Mesenchymal stem cell (in vitro differentiated cells and primary cell): ENCODE measurements around the gene SLC39A13.

Experiments
- DNase-seq: peaks from one replicate; pipeline ENCODE4 v3.0.0-alpha.2; 2013
- H2AFZ ChIP-seq: one replicate; pipeline ENCODE4 v1.6.1; 2013; ENCODE audit warnings: low read depth, mild to moderate bottlenecking, control low read depth, inconsistent platforms, low read length, moderate library complexity
- H2AK5ac ChIP-seq: 2 replicates; pipeline ENCODE4 v1.6.1; 2013; ENCODE audit warnings: low read length, moderate library complexity, mild to moderate bottlenecking, inconsistent platforms; ENCODE audit not compliant: severe bottlenecking
- H2BK120ac ChIP-seq: one replicate; pipeline ENCODE4 v1.6.1; 2013; ENCODE audit warnings: low read depth, mild to moderate bottlenecking, inconsistent platforms, low read length, moderate library complexity
- H2BK12ac ChIP-seq, 2 experiments: one replicate each; pipeline ENCODE4 v1.6.1; 2013; ENCODE audit warnings: inconsistent platforms in 2 of 2, low read length in 2 of 2, mild to moderate bottlenecking in 2 of 2, moderate library complexity in 2 of 2, control low read depth in 1 of 2
- H2BK15ac ChIP-seq: one replicate; pipeline ENCODE4 v1.6.1; 2013; ENCODE audit warnings: mild to moderate bottlenecking, low read depth, inconsistent platforms; ENCODE audit not compliant: poor library complexity, severe bottlenecking
- H2BK5ac ChIP-seq: 2 replicates; pipeline ENCODE4 v1.6.1; 2013; ENCODE audit warnings: low read depth, mild to moderate bottlenecking, low read length, control low read depth, inconsistent platforms; ENCODE audit not compliant: poor library complexity, severe bottlenecking
- H3K14ac ChIP-seq, 2 experiments: one replicate each; pipeline ENCODE4 v1.6.1; 2013; ENCODE audit warnings: inconsistent platforms in 2 of 2, low read length in 2 of 2, control low read depth in 1 of 2, mild to moderate bottlenecking in 1 of 2, moderate library complexity in 1 of 2
- H3K18ac ChIP-seq, 2 experiments: one replicate each; pipeline ENCODE4 v1.6.1; 2013; ENCODE audit warnings: inconsistent platforms in 2 of 2, low read length in 2 of 2, control low read depth in 1 of 2, low read depth in 1 of 2, mild to moderate bottlenecking in 1 of 2
- H3K23ac ChIP-seq, 2 experiments: one replicate each; pipeline ENCODE4 v1.6.1; 2013; ENCODE audit warnings: inconsistent platforms in 2 of 2, low read length in 2 of 2, mild to moderate bottlenecking in 2 of 2, moderate library complexity in 2 of 2, control low read depth in 1 of 2
- H3K27ac ChIP-seq: 2 replicates; pipeline ENCODE4 v1.5.1; 2013; ENCODE audit warnings: mild to moderate bottlenecking, moderate library complexity, low read length, control low read depth, inconsistent platforms; ENCODE audit not compliant: poor library complexity, severe bottlenecking
- H3K27me3 ChIP-seq, 2 experiments: 2 replicates each; pipeline versions ENCODE4 v1.6.1 to v1.7.0; 2013; ENCODE audit warnings: low read length in 2 of 2, mild to moderate bottlenecking in 2 of 2, moderate library complexity in 2 of 2, control low read depth in 1 of 2, inconsistent platforms in 1 of 2; ENCODE audit not compliant: control insufficient read depth in 1 of 2, insufficient read depth in 1 of 2
- H3K36me3 ChIP-seq, 2 experiments: 2 replicates each; pipeline versions ENCODE4 v1.6.1 to v1.7.0; 2013; ENCODE audit warnings: low read length in 2 of 2, control low read depth in 1 of 2, inconsistent platforms in 1 of 2, low read depth in 1 of 2, mild to moderate bottlenecking in 1 of 2; ENCODE audit not compliant: insufficient read depth in 2 of 2, control insufficient read depth in 1 of 2
- H3K4ac ChIP-seq, 2 experiments: one replicate each; pipeline ENCODE4 v1.6.1; 2013; ENCODE audit warnings: inconsistent platforms in 2 of 2, low read length in 2 of 2, mild to moderate bottlenecking in 2 of 2, moderate library complexity in 2 of 2, control low read depth in 1 of 2, low read depth in 1 of 2
- H3K4me1 ChIP-seq: 2 replicates; pipeline ENCODE4 v1.6.1; 2013; ENCODE audit warnings: low read depth, low read length, control low read depth; ENCODE audit not compliant: control insufficient read depth, insufficient read depth
- H3K4me2 ChIP-seq: 2 replicates; pipeline ENCODE4 v1.6.1; 2013; ENCODE audit warnings: low read length, mild to moderate bottlenecking, inconsistent platforms; ENCODE audit not compliant: poor library complexity, severe bottlenecking
- H3K4me3 ChIP-seq, 2 experiments: 2 replicates each; pipeline versions ENCODE4 v1.5.1 to v1.7.0; 2013; ENCODE audit warnings: low read length in 2 of 2, mild to moderate bottlenecking in 2 of 2, control low read depth in 1 of 2, low read depth in 1 of 2; ENCODE audit not compliant: insufficient read depth in 1 of 2
- H3K79me1 ChIP-seq: replicated peaks from 2 replicates; pipeline ENCODE4 v1.6.1; 2013; ENCODE audit warnings: mild to moderate bottlenecking, control low read depth, low read length, inconsistent platforms; ENCODE audit not compliant: poor library complexity, severe bottlenecking
- H3K9ac ChIP-seq: 2 replicates; pipeline ENCODE4 v1.7.0; 2013; ENCODE audit warnings: mild to moderate bottlenecking, low read length, moderate library complexity
- H3K9me3 ChIP-seq: 2 replicates; pipeline ENCODE4 v1.7.0; 2013; ENCODE audit warnings: mild to moderate bottlenecking, low read length; ENCODE audit not compliant: control insufficient read depth
- H4K8ac ChIP-seq: one replicate; pipeline ENCODE4 v1.6.1; 2013; ENCODE audit warnings: inconsistent platforms, mild to moderate bottlenecking, low read length, moderate library complexity
- H4K91ac ChIP-seq: one replicate; pipeline ENCODE4 v1.6.1; 2013; ENCODE audit warnings: mild to moderate bottlenecking, low read length, inconsistent platforms
- WGBS: methylation state at CpG from one replicate; pipeline ENCODE4 v1.1.7; 2013; ENCODE audit warnings: mixed read lengths; 5-methylcytosine and 5-hydroxymethylcytosine counted together

SLC39A13 gene

GRCh38 chr11:47403571-47403970, 4.8 kb upstream of the SLC39A13 start:
- DNase-seq, result no peak

GRCh38 chr11:47406896-47407745, 1.3 kb upstream of the SLC39A13 start:
- peak overlapping the region; percentile 93 for H3K9ac ChIP-seq
- peak overlapping the region; percentile 21 for H2BK120ac ChIP-seq
- no peak overlapping the region for H2BK5ac ChIP-seq
- H3K4me2 ChIP-seq, result peak overlapping the region; percentile 76
- 74% methylated on average over 12 of the region's 12 CpGs for WGBS
- H3K4me1 ChIP-seq, result peaks cover 31% of the 10 kb centered on the region
- peak overlapping the region; percentile 65 to 82 for H3K18ac ChIP-seq
- H4K91ac ChIP-seq, result peak overlapping the region; percentile 74
- peak overlapping the region in 1 of 2 experiments; percentile 82 for H3K4me3 ChIP-seq
- H3K27me3 ChIP-seq, result no peaks in the 10 kb centered on the region
- H3K14ac ChIP-seq, result peak overlapping the region in 1 of 2 experiments; percentile 76
- H2BK12ac ChIP-seq, result peak overlapping the region; percentile 34 to 46
- no peak overlapping the region for H3K23ac ChIP-seq
- H3K27ac ChIP-seq, result peak overlapping the region; percentile 95
- DNase-seq, result peak; percentile 38
- peaks cover 18 to 20% of the 10 kb centered on the region in 2 experiments for H3K36me3 ChIP-seq
- peak overlapping the region; percentile 49 to 98 for H3K4ac ChIP-seq
- no peak overlapping the region for H2BK15ac ChIP-seq
- H2AK5ac ChIP-seq, result peak overlapping the region; percentile 78
- peaks cover 5% of the 10 kb centered on the region for H3K79me1 ChIP-seq
- peak overlapping the region; percentile 96 for H4K8ac ChIP-seq
- peak overlapping the region; percentile 29 for H2AFZ ChIP-seq
- H3K9me3 ChIP-seq, result no peaks in the 10 kb centered on the region

More at GRCh38 chr11:47403571-47403970, 4.8 kb upstream of the SLC39A13 start:
- Histone ChIP-seq H3K79me1 (peaks cover 2% of the 10 kb centered on the region), H2AFZ (no peak overlapping the region), H3K18ac (no peak overlapping the region), H3K4me3 (no peak overlapping the region), H2BK12ac (no peak overlapping the region), H2BK15ac (no peak overlapping the region), H3K14ac (no peak overlapping the region), H3K23ac (no peak overlapping the region), H3K9ac (no peak overlapping the region), H2BK120ac (no peak overlapping the region), H3K4ac (no peak overlapping the region), H3K9me3 (no peaks in the 10 kb centered on the region), H3K4me2 (no peak overlapping the region), H2AK5ac (no peak overlapping the region), H4K91ac (no peak overlapping the region), H3K27ac (no peak overlapping the region), H3K36me3 (no peaks in the 10 kb centered on the region), H4K8ac (no peak overlapping the region), H2BK5ac (no peak overlapping the region), H3K4me1 (peaks cover 24% of the 10 kb centered on the region), H3K27me3 (no peaks in the 10 kb centered on the region)
- 84% methylated on average over 3 of the region's 3 CpGs for WGBS

- peak overlapping the region; percentile 97 to 99 for H3K4ac ChIP-seq
- peaks cover 9% of the 10 kb centered on the region for H3K79me1 ChIP-seq
- H4K8ac ChIP-seq, result peak overlapping the region; percentile 92
- H2BK120ac ChIP-seq, result peak overlapping the region; percentile 73
- H3K9me3 ChIP-seq, result no peaks in the 10 kb centered on the region
- no peak overlapping the region for H2AFZ ChIP-seq
- peak overlapping the region; percentile 98 for H3K27ac ChIP-seq
- peak overlapping the region; percentile 37 for H2AK5ac ChIP-seq
- peak overlapping the region in 1 of 2 experiments; percentile 84 for H2BK12ac ChIP-seq
- no peaks in the 10 kb centered on the region for H3K27me3 ChIP-seq
- peak overlapping the region in 1 of 2 experiments; percentile 95 for H3K14ac ChIP-seq
- peak overlapping the region; percentile 97 for H2BK15ac ChIP-seq
- H3K23ac ChIP-seq, result peak overlapping the region in 1 of 2 experiments; percentile 25
- H3K18ac ChIP-seq, result peak overlapping the region; percentile 82 to 91
- 1% methylated on average over 48 of the region's 50 CpGs for WGBS
- DNase-seq, result peak; percentile 87
- peaks cover 30 to 33% of the 10 kb centered on the region in 2 experiments for H3K36me3 ChIP-seq
- peak overlapping the region; percentile 87 for H3K4me2 ChIP-seq
- peaks cover 41% of the 10 kb centered on the region for H3K4me1 ChIP-seq
- peak overlapping the region; percentile 93 for H2BK5ac ChIP-seq
- peak overlapping the region; percentile 80 to 98 for H3K4me3 ChIP-seq
- peak overlapping the region; percentile 93 for H4K91ac ChIP-seq
- H3K9ac ChIP-seq, result peak overlapping the region; percentile 100
Measured at GRCh38 chr11:47408598-47409439, 429 bp downstream of the SLC39A13 start.
